GM23338 (cell line): ENCODE measurements around the gene CPLX3. TPM values are rescaled to one million over a fixed set of nuclear protein-coding genes. Genes with fewer than 3 reads are reported as not detected.

ENCODE experiments used
- ATAC-seq: fragments of 200-7000 bp; cut with Tn5 transposase; 3 replicates; pipeline ENCODE4 v1.9.1; 2020
- DNase-seq: peaks from one replicate; pipeline ENCODE4 v3.0.0-alpha.2; 2015; ENCODE audit warnings: low spot score
- H2AFZ ChIP-seq: fragments of 200-600 bp; sonication (generic); 2 replicates; pipeline ENCODE4 v1.8.0; 2016; ENCODE audit warnings: antibody characterized with exemption, mild to moderate bottlenecking, moderate library complexity
- H3F3A ChIP-seq: fragments of 200-600 bp; sonication (generic); replicated peaks from 2 replicates; pipeline ENCODE4 v1.8.0; 2017; ENCODE audit warnings: antibody characterized with exemption, mixed run types, low read depth
- H3K27ac ChIP-seq: fragments of 200-600 bp; sonication (generic); 2 replicates; pipeline ENCODE4 v1.6.1; 2016; ENCODE audit warnings: low read depth
- H3K27me3 ChIP-seq: fragments of 200-600 bp; sonication (generic); 2 replicates; pipeline ENCODE4 v1.8.0; 2016; ENCODE audit warnings: mild to moderate bottlenecking, mixed run types, moderate library complexity; ENCODE audit not compliant: insufficient read depth
- H3K36me3 ChIP-seq: fragments of 200-600 bp; sonication (generic); 2 replicates; pipeline ENCODE4 v1.8.0; 2016; ENCODE audit warnings: mild to moderate bottlenecking; ENCODE audit not compliant: insufficient read depth
- H3K4me1 ChIP-seq: fragments of 200-600 bp; sonication (generic); 2 replicates; pipeline ENCODE4 v1.8.0; 2016; ENCODE audit warnings: mild to moderate bottlenecking, moderate library complexity; ENCODE audit not compliant: insufficient read depth
- H3K4me2 ChIP-seq: fragments of 200-600 bp; sonication (generic); 2 replicates; pipeline ENCODE4 v1.7.1; 2017; ENCODE audit warnings: mixed run types
- H3K4me3 ChIP-seq: fragments of 200-600 bp; sonication (generic); 2 replicates; pipeline ENCODE4 v1.6.1; 2016; ENCODE audit warnings: mixed run types
- H3K79me2 ChIP-seq: fragments of 200-600 bp; sonication (generic); replicated peaks from 2 replicates; pipeline ENCODE4 v1.8.0; 2017; ENCODE audit warnings: mild to moderate bottlenecking; ENCODE audit not compliant: insufficient read depth
- H3K9me2 ChIP-seq: fragments of 200-600 bp; sonication (generic); 2 replicates; pipeline ENCODE4 v1.8.0; 2017; ENCODE audit not compliant: insufficient read depth
- H4K20me1 ChIP-seq: fragments of 200-600 bp; sonication (generic); replicated peaks from 2 replicates; pipeline ENCODE4 v1.8.0; 2017; ENCODE audit warnings: mild to moderate bottlenecking; ENCODE audit not compliant: insufficient read depth
- H3K27ac Mint-ChIP-seq: 2 replicates; pipeline ENCODE4 v1.8.0; 2020; ENCODE audit warnings: inconsistent platforms, mild to moderate bottlenecking, moderate library complexity, mixed read lengths
- H3K27me3 Mint-ChIP-seq: 3 replicates; pipeline ENCODE4 v1.8.0; 2022; ENCODE audit warnings: low read depth, mild to moderate bottlenecking, moderate library complexity, mixed read lengths, inconsistent platforms; ENCODE audit not compliant: insufficient read depth, poor library complexity
- H3K36me3 Mint-ChIP-seq: 3 replicates; pipeline ENCODE4 v1.8.0; 2021; ENCODE audit warnings: low read depth, mild to moderate bottlenecking, inconsistent platforms, moderate library complexity, mixed read lengths
- H3K4me1 Mint-ChIP-seq: 3 replicates; pipeline ENCODE4 v1.8.0; 2020; ENCODE audit warnings: mild to moderate bottlenecking, inconsistent platforms, mixed read lengths
- H3K4me3 Mint-ChIP-seq: 3 replicates; pipeline ENCODE4 v1.8.0; 2021; ENCODE audit warnings: moderate library complexity, mild to moderate bottlenecking, inconsistent platforms, mixed read lengths
- H3K9me3 Mint-ChIP-seq: 3 replicates; pipeline ENCODE4 v1.8.0; 2020; ENCODE audit warnings: moderate library complexity, mild to moderate bottlenecking, inconsistent platforms, mixed read lengths
- CREB1 ChIP-seq: fragments of 250-450 bp; sonication (Bioruptor Pico); IDR thresholded peaks from 2 replicates; pipeline ENCODE4 v1.5.0; 2020; ENCODE audit warnings: low read depth, mild to moderate bottlenecking, moderate library complexity
- CTCF ChIP-seq, 2 experiments: fragments of 200-600 bp in 1 of 2; sonication (generic) in 1 of 2; conservative IDR thresholded peaks; 2 replicates each; pipeline versions ENCODE4 v1.5.1 to v1.6.1; 2016 to 2017; ENCODE audit warnings: antibody characterized with exemption in 2 of 2, low read depth in 2 of 2, mild to moderate bottlenecking in 2 of 2, moderate library complexity in 1 of 2
- ETS1 ChIP-seq: IDR thresholded peaks from 2 replicates; pipeline ENCODE4 v1.6.1; 2016; ENCODE audit warnings: antibody characterized with exemption
- EZH2 ChIP-seq: fragments of 200-600 bp; sonication (generic); IDR thresholded peaks from one replicate; pipeline ENCODE4 v1.8.0; 2017; ENCODE audit warnings: antibody characterized with exemption, mild to moderate bottlenecking, low read depth; ENCODE audit not compliant: unreplicated experiment
- EZH2phosphoT487 ChIP-seq: fragments of 200-600 bp; sonication (generic); IDR thresholded peaks from one replicate; pipeline ENCODE4 v1.8.1; 2018; ENCODE audit warnings: antibody characterized with exemption; ENCODE audit not compliant: unreplicated experiment
- JUNB ChIP-seq: IDR thresholded peaks from one replicate; pipeline ENCODE4 v1.6.1; 2016; ENCODE audit warnings: antibody characterized with exemption; ENCODE audit not compliant: unreplicated experiment
- NANOG ChIP-seq: IDR thresholded peaks from 2 replicates; pipeline ENCODE4 v1.6.1; 2016; ENCODE audit warnings: antibody characterized with exemption, borderline replicate concordance
- POLR2AphosphoS5 ChIP-seq: IDR thresholded peaks from 2 replicates; pipeline ENCODE4 v1.6.1; 2016; ENCODE audit warnings: antibody characterized with exemption, low read depth
- STAT1 ChIP-seq: IDR thresholded peaks from one replicate; pipeline ENCODE4 v1.6.1; 2016; ENCODE audit warnings: antibody characterized with exemption; ENCODE audit not compliant: unreplicated experiment
- ZNF114 ChIP-seq: fragments of 250-450 bp; sonication (Bioruptor Pico); IDR thresholded peaks from 2 replicates; pipeline ENCODE4 v1.5.0; 2020; ENCODE audit warnings: mild to moderate bottlenecking, moderate library complexity
- ZNF331 ChIP-seq: fragments of 250-450 bp; sonication (Bioruptor Pico); IDR thresholded peaks from 2 replicates; pipeline ENCODE4 v1.5.0; 2020; ENCODE audit warnings: low read depth, mild to moderate bottlenecking, moderate library complexity
- ZNF462 ChIP-seq: fragments of 250-450 bp; sonication (Bioruptor Pico); IDR thresholded peaks from 2 replicates; pipeline ENCODE4 v1.5.0; 2020; ENCODE audit warnings: mild to moderate bottlenecking, moderate library complexity
- polyA plus RNA-seq: library from polyadenylated mRNA; unstranded; fragments of >200 nt; fragmentation: Nextera tagmentation; extraction: Ambion mirVana; gene quantifications from 2 replicates; pipeline ENCODE4 v1.2.1, GENCODE V29; 2016
- total RNA-seq: library from RNA; depleted of rRNA; stranded (reverse); fragments of >200 nt; shearing (Covaris generic); gene quantifications from 2 replicates; pipeline ENCODE4 v1.2.3, GENCODE V29; 2014
- TF ChIP-seq, protein P1 (sequence below): IDR thresholded peaks from one replicate; pipeline ENCODE4 v1.6.1; 2018; ENCODE audit warnings: antibody characterized with exemption; ENCODE audit not compliant: unreplicated experiment

CPLX3 gene
- total and polyA plus RNA-seq, 2 experiments from 2014 or later: 0.66 TPM; not detected in 1

DNA sequence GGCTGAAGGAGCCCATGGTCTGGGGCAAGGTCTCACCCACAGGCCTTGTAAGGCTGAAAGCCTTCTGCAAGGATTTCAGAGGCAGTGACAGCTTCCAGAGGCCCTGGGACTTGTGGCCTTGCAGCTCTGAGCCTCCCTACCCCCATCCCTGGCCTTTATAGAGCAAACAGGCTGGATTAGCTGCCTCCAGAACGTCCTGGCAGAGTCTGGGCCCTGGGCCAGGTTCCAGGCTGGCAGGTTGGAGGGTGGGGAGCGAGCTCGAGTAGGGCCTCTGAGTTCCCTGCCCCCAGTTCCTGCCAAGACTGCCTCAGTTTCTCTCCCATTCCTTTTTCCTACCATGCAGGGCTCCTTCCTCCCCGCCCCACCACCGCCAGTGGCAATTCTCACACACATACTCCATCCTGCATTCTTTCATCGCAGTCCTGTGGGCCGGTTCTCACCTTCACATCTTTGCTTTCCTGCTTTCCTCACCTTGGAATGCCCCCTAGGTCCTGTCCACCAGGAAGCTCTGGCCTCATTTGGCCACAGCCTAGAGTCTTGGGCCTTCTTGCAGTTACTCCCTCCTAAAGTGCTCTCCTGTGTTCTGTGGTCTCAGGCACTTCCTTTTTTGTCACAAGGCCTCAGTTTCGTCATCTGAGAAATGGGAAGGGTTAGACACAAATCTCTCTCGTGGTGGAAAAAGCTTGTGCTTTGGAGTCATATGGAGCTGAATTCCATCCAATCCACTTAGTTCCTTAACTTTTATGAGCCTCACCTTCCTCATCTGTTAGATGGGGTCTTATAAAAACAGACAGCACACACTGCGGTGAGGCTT, 11.1 kb upstream of the CPLX3 start:
- Mint-ChIP-seq H3K4me1 (peaks cover 11% of the 10 kb centered on the region), H3K27ac (no peak overlapping the region), H3K27me3 (peaks cover 10% of the 10 kb centered on the region), H3K36me3 (no peaks in the 10 kb centered on the region; the same call in 2 of the 3 replicates), H3K9me3 (no peaks in the 10 kb centered on the region), H3K4me3 (no peak overlapping the region)
- H3K4me1 ChIP-seq: 0 out of 2 replicates have a peak, but pooled peaks cover 7% of the 10 kb centered on the region
- no peaks in the 10 kb centered on the region for H3K9me2 ChIP-seq
- DNase-seq: no peak
- no peaks in the 10 kb centered on the region for H3K36me3 ChIP-seq
- H3K27ac ChIP-seq: no peak overlapping the region
- H4K20me1 ChIP-seq: no peaks in the 10 kb centered on the region
- TF ChIP-seq NANOG (no peak), POLR2AphosphoS5 (no peak), ZNF114 (CRISPR knock-in tag) (no peak), CTCF (conservative IDR thresholded peaks at IDR 0.05; ENCODE audit: low read depth in 2 of 2) (no peak), STAT1 (no peak), ZNF462 (CRISPR knock-in tag) (no peak), JUNB (no peak), EZH2phosphoT487 (no peak), ZNF331 (no peak), CREB1 (no peak), ETS1 (no peak), EZH2 (no peak)
- TF ChIP-seq, protein P1, sequence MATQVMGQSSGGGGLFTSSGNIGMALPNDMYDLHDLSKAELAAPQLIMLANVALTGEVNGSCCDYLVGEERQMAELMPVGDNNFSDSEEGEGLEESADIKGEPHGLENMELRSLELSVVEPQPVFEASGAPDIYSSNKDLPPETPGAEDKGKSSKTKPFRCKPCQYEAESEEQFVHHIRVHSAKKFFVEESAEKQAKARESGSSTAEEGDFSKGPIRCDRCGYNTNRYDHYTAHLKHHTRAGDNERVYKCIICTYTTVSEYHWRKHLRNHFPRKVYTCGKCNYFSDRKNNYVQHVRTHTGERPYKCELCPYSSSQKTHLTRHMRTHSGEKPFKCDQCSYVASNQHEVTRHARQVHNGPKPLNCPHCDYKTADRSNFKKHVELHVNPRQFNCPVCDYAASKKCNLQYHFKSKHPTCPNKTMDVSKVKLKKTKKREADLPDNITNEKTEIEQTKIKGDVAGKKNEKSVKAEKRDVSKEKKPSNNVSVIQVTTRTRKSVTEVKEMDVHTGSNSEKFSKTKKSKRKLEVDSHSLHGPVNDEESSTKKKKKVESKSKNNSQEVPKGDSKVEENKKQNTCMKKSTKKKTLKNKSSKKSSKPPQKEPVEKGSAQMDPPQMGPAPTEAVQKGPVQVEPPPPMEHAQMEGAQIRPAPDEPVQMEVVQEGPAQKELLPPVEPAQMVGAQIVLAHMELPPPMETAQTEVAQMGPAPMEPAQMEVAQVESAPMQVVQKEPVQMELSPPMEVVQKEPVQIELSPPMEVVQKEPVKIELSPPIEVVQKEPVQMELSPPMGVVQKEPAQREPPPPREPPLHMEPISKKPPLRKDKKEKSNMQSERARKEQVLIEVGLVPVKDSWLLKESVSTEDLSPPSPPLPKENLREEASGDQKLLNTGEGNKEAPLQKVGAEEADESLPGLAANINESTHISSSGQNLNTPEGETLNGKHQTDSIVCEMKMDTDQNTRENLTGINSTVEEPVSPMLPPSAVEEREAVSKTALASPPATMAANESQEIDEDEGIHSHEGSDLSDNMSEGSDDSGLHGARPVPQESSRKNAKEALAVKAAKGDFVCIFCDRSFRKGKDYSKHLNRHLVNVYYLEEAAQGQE: no peak
- H3K4me2 ChIP-seq: no peak overlapping the region
- H3F3A ChIP-seq: peaks cover 3% of the 10 kb centered on the region; the same call in 1 of the 2 replicates
- H3K4me3 ChIP-seq: no peak overlapping the region
- ATAC-seq: no peak
- H2AFZ ChIP-seq: no peak overlapping the region
- H3K79me2 ChIP-seq: no peaks in the 10 kb centered on the region
- no peaks in the 10 kb centered on the region for H3K27me3 ChIP-seq
